ENCODE data around the gene AKT1.
"Not testable (repeated sequence)": the region's sequence is repeated elsewhere in the genome, so short reads cannot be mapped to it uniquely, and the experiment has no call there.

The AKT1 gene

DNA sequence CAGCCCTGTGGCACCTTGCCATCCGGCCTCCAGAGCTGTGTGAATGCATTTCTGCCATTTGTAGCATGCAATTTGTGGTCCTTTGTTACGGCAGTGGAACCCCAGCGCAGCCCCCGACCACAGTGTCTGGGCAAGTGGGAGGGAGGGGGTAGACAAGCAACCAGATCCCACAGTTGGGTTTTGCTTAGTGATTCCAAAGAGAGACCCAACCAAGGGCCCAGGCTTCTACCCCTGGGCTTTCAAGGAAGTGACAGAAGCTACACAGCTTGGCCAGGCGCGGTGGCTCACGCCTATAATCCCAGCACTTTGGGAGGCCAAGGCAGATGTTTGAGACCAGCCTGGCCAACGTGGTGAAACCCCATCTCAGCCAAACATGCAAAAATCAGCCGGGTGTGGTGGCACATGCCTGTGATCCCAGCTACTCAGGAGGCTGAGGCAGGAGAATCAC, 23.2 kb upstream of the AKT1 start:
- DNase-seq, result no peak

DNA sequence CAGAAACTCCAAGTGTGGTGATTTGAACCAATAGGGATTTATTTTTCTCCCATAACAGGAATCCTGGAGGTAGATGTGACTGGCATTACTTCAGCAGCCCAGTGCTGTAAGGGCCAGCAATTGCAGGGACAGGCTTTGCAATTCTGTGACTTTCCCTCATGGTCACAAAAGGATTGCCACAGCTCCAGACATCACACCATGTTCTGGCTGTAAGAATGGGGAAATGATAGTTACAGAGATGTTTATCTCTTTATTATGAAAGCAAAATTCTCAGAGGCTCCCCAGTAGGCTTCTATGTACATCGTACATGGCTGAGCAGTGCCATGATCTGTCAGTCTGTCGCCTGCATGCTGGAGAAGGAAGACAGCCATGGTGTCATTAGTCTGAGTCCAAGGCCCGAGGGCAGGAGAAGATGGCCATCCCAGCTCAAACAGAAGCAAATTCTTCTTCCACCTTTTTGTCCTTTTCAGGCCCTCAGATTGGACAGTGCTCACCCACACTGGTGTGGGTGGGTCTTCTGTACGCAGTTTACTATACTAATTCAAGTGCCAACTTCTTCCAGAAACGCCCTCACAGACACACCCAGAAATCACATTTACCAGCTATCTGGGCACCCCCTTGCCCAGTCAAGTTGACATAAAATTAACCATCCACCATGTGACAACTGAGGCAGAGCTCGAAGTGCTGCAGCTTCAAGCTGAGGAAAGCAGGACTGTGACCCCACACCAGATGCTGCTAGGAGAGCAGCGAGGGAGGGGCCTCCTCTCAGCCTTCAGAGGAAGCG, 22.6 kb upstream of the AKT1 start:
- DNase-seq, result no peak

DNA sequence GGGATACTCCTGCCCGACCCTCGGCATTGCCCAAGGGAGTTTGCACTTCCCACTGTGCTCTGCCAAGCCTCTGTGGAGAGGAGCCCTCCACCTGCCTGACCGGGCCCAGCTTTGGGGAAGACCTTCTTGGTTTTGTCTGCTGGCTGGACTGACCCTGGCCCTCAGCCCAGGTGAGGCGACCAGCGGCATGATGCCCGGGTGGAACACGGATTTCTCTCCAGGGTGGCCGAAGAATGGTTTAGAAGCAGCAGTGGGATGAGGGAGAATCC, 21.0 kb upstream of the AKT1 start:
- no peak for DNase-seq

DNA sequence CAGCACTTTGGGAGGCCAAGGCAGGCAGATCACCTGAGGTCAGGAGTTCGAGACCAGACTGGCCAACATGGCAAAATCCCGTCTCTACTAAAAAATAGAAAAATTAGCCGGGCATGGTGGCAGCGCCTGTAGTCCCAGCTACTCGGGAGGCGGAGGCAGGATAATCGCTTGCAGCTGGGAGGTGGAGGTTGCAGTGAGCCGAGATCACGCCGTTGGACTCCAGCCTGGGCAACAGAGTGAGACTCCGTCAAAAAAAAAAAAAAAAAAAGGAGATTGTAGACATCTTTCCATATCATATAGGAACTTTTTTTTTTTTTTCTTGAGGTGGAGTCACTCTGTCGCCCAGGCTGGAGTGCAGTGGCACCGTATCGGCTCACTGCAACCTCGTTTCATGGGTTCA, 19.2 kb upstream of the AKT1 start:
- DNase-seq, result not testable (repeated sequence)

DNA sequence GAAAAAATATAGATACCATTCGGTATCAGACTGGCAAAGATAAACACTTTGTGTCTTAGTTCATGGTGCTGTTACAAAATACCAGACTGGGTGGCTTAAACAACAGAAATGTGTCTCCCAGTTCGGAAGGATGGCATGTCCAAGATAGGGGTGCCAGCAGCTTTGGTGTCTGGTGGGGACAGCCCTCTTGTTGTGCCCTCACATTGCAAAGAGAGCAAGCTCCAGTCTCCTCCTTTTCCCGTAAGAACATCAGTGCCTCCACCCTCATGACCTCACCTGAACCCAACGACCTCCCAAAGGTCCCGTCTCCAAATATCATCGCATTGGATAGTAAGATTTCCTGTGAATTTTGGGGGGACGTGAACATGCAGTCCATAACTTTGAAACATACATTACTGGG, 17.7 kb upstream of the AKT1 start:
- no peak for DNase-seq

DNA sequence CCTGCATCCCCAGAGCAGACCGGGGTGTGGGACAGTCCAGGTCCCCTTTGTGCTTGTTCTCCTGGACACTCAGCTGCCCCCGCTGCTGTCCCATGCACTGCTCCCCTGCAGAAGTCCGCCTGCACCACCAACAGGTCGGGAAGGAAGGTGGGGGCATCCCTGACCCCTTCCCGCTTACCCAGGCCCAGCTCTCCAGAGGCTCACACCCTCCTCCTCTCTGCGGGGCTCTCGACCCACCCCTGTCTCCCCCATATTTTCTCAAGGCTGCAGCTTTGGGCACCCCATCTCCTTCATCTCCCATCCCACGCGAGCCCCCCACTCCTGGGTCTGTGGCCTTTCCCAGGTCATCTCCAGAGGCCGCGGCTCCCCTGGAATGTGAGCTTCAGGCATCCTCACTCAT, 14.8 kb upstream of the AKT1 start:
- DNase-seq, result no peak

DNA sequence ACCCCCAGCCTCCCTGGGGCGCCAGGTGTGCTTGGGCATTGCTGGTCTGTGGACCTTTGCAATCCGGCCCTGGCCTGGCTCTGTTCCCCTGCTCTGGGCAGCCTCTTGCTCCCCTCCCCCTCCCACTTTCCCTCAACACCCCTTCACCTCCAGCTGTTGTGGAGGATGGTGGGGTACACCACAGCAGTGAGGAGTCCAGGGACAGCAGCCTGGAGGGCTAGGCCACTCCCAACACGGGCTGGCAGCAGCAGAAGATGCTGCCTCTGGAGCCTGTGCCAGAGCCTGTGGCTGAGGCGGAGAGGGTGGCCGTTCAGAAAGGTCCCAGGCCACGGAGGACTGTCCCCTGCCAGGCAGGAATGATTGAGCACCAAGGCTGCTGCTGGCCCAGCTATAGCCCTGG, 12.9 kb upstream of the AKT1 start:
- no peak for DNase-seq

DNA sequence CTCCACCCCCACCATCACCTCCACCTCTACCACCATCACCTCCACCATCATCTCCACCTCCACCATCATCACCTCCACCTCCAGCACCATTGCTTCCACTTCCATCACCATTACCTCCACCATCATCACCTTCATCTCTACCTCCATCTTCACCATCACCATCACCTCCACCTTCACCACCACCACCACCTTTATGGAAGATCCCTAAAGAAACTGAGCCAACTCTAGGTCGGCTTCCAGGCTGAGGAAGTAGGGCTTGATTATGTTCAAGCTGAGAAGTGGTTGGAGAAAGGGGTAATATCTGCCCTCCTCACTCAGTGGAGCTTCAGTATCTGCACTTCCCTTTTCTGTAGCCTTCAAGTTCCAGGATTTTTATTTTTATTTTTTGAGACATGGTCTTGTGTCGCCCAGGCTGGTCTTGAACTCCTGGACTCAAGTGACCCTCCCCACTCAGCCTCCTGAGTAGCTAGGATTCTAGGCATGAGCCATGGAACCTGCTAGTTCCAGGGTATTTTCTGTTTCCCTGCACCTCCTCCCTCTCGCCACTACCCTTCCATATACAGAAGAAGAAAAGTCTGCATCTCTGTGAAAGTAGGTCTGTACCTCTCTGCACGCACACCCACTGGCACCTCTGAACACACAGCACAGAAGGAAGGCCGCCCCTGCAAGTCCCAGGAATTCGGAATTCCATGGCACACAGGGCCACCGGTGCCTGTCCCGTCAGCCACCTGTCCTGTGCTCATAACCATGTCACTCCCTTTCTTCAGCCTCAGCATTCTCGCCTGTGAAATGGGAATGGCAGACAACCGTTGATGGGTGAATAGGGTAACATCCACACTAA, 11.3 kb upstream of the AKT1 start:
- DNase-seq, result no peak

DNA sequence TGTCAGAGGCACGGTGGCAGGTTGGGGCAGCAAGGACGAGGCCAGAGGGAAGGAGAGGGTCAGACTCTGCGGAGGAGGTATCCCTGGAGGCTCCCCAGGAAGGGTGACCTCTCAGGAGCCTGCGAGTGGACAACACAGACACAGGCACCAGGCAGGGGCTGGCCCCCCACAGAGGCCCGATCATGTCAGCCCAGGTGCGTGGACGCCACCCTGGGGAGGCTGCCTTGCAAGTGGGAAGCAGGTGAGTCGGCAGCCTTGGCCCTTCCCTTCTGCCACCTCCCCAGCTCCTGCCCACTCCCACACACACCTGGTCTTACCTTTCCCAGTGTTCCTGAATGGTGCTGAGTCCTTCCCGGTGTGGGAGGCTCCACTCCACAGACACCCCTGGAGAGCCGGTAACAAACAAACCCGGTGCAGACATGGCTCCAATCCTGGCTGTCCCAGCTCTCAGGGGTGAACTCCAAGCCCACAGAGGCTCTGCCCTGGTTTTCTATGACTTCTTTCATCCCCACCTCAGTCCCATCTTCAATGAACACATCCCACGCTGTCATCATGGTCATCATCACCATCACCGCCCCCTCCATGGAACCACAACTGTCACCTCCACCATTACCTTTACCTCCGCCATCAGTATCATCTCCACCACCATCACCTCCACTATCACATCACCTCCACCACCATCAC, 10.5 kb upstream of the AKT1 start:
- DNase-seq, result no peak

DNA sequence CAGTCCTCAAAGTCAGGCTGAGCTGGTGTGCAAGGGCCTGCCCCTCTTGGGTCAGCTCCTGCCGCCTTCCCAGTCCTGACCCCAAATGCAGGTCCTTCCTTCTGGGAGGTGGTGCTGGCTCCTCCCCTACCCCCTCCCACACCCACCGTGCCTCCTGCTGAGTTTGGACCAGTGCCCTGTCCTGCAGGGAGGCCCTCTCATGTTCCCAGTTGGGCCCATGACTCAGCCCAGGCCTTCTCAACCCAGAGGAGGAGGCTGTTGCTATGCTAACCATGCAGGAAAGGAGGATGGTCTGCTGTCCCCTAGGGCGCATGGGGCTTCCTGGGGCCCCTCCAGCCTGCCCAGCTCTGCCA, 9.8 kb upstream of the AKT1 start:
- no peak for DNase-seq

DNA sequence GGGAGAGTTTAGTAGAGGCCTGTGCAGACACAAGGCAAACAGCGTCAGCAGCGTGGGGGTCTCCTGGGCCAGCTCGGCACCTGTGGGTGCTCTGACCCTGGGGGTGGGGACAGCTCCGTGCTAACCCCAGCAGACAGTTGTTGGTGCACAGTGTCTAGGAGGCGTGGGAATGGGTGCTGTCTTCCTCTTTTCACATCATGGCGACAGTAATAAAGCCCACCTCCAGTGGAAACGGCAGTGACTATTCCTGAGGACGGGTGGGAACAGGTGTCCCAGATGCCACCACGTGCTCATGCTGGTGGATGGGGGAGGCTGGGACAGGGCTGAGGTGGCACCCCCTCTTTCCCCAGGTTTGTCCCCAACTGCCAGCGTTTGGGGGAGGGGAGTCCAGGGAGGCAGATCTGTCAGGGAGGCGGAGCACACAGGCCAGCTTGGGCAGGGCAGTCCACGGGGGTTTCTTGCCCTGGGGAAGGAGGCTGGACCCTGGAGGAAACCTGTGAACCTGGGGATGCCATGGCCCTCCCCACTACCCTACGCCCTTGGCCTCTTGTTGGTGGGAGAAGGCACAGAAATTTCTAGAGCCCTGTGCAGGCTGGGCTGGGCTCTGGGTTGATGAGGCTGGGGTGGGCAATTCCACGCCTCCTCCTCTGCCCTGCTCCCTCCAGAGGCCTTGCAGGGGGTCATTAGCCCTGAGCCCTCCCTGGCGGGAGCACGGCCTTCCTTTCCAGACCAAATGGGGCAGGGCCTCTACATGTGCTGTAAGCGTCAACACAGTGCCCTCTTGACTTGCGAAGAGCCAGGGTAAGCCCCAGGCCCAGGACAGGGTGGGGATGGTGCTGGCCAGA, 9.2 kb upstream of the AKT1 start:
- no peak for DNase-seq

DNA sequence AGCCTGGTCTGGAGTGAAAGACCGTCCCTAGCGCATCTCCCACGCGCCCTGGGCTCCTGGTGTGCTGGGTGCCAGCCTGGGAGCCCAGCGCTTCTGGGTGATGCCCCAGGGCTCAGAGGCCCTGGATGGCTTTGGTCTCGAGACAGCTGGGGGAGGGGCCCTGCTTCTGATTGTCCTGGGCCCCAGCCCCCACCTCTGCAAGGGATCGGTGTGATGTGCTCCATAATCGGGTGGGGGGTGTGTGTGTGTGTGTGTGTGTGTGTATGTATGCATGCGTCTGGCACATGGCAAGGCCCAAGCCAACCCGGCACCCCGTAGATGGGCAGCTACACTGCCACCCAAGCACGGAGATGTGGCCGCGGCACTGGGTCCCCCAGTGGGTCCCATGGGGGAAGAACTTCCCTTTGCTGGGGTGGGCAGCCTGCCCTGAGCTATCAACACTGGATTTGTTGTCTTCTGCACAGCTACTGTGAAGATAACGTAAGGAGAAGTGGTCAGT, 8.4 kb upstream of the AKT1 start:
- DNase-seq, result no peak

DNA sequence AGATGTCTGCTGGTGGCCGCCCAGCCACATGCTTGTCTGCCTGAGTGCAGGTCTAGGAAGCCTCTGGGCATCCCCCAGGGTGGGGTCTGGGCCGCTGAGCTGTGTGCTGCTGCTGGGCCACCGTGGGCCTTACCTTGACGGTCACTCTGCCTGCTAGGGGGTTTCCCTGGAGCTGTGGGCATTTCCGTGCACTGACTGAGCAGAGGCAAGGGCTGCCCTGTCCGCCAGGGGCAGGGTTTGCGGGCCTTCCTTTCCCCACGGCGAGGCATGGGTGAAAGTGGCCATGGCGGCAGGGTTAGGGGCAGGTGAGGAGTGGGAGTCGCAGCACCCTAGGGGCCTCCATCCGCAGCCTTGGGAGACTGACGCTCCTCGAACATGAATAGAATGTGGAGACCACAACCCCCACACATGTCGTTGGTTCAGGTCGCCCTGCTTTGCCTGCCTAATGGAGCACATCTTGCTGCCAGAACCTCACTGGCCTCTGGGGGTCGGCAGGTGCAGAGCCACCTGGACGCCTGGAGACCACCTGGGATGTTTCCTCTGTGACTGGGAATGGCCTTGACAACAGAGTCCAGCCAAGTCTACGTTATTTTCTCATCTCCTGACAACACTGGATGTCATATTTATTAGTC, 7.8 kb upstream of the AKT1 start:
- DNase-seq, result no peak

DNA sequence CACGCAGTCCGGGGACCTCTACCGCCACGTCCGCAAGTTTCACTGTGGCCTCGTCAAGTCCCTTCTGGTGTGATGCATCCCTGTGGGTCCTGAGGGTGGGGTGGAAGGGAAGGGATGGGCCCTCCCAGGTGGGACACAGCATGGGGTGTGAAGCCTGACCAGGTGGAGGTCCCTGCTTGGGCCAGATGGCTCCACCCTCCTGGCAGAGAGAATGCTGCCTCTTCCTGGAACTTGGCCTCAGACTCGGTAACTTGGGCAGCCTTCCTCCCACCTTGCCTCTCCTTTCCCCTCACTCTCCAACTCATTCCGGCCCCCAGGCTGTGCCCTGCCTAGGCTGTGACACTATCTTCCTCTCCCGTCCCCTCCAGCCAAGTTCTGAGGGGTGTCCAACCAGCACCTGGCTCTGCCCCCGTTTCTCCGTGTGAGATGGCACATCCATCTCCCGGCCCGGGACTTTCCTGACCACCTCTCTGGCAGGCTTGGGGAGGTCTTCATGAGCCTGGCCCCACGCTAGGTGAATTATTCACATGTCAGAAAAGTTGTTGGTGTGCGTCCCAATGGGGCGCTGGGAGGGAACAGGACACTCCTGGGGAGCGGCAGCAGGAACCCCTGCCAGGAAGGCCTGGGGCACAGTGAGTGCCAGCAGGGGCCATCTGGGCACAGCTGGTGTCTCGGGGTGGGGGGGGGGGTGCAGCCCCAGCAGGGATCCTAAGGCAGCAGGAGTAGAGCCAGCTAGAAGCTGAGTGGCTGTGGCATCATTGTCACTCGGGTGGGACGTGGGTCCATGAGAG, 7.0 kb upstream of the AKT1 start:
- no peak for DNase-seq

DNA sequence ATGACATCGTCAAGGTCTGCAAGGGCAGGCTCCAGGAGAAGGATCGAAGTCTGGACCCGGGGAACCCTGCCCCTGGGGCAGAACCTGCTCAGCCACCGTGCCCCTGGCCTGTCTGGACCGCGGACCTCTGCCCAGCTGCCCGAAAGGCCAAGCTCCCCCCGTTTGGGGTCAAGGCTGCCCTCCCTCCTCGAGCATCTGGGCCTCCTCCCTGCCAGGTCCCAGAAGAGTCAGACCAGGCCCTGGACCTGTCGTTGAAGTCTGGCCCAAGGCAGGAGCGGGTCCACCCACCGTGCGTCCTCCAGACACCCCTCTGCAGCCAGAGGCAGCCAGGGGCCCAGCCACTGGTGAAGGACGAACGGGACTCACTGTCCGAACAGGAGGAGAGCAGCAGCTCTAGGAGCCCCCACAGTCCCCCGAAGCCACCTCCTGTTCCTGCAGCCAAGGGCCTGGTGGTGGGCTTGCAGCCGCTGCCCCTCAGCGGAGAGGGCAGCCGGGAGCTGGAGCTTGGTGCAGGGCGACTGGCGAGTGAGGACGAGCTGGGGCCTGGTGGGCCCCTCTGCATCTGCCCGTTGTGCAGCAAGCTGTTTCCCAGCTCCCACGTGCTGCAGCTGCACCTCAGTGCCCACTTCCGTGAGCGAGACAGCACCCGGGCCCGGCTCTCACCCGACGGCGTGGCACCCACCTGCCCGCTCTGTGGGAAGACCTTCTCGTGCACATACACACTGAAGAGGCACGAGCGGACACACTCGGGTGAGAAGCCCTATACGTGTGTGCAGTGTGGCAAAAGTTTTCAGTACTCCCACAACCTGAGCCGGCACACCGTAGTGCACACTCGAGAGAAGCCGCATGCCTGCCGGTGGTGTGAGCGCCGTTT, 6.2 kb upstream of the AKT1 start:
- DNase-seq, result no peak

DNA sequence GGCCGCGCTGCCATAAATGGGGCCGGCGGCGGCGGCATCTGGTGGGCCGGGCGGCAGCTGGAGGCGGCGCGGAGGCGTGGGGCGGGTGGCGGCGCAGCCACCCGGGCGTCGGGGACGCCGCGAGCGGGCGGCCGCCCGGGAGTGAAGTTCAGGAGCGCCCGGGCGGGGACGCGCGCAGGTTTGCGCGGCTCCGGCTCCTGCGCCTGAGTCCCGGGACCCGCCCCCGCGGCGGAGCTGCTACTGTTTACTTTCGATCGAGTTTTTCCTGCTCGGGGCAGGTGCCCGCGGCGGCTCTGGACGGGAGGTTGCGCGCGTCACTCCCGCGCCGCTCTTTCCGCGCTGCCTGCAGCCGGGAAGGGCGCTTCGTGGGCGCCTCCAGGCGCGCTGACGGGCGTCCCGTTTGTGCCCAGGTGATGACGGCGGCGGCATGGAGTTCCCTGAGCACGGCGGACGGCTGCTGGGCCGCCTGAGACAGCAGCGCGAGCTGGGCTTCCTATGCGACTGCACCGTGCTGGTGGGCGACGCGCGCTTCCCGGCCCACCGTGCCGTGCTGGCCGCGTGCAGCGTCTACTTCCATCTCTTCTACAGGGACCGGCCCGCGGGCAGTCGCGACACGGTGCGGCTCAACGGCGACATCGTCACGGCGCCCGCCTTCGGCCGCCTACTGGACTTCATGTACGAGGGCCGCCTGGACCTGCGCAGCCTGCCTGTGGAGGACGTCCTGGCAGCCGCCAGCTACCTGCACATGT, 5.4 kb upstream of the AKT1 start, which contains the start of gene ZBTB42:
ZBTB42 (plus strand) TSS at position 331 of the 749 bp plus-strand sequence; CDS start at position 428, 97 bp downstream.
- peak; percentile 26 for DNase-seq

DNA sequence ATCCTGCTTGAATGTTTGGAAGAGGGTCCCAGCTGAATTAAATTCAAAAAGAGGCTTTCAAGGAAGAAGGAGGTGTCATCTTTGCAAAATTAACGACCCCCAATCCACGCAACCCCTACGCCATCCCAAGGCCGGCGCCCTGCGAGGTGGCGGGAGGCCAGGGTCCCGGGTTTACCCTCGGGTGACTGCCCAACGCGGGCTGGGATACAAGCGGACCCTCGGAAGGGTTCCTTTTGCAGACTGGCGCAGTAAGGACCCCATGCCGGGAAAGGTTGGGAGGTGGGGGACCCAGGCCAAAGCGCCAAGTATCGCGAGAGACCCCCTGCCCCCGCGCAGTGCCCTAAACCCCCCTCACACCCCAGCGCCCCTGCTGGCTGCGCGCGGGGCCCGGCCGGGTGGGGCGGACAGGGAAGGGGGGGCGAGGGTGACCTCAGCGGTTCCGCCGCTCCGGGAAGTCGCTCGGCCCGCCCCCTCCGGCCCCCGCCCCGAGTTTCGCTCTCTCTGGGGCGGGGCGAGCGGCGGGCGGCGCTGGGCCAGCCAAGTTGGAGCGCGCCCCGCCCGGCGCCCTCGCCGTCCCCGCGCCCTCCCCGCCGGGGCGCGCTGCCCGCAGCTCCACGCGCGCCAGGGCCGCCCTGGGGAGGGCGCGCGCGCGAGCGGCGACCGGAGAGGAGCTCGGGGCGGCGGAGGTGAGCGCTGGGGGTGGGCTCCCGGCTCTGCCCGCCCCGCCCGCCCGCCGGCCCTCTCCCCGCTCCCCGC, 4.6 kb upstream of the AKT1 start:
- no peak for DNase-seq

DNA sequence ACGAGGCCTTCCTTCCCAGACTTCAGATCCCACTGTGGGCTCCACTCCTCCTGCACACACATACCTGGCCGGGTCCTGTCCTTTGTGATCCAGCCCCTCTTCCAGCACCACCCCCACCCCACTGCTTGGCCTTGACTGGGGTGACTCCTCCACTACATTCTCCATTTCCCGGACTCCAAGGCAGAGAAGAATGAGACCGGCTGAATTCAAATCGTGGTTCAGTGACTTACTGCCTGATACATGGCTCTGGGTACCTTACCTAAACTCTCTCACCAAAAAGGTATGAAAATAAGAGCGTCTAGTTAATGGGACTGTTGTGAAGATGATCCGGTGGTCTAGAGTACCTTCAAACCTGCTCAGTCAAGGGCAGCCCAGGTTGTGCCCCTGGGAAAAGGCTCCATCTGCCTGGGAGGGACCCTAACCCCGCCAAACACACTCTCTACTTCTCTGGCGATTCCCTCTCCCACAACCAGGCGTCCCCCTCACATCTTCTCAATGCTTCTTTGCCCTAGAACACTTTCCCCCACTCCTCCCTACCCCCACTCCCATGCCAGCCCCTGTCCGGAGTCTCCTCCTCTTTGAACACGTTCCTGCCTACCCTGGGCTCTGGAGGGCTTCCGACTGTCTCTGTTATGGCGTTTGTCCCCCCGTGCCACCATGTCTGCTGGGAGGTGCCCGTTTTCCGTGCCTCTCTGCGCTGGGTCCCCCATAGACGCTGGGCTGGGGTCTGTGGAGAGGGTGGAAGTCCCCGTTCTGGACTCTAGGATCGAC, 3.9 kb upstream of the AKT1 start:
- DNase-seq, result no peak

Data from DMS79 (cell line).